Measurements from ENCODE around the gene CAPN13. TPM values are rescaled to one million over a fixed set of nuclear protein-coding genes. Genes with fewer than 3 reads are reported as not detected.

The CAPN13 gene
- total and polyA plus RNA-seq, 10 of the 15 experiments (the other 5 are each of a cell fraction or from before 2014, with no cell fraction given), result 0.03 to 0.10 (median 0.06) TPM; not detected in 7

DNA sequence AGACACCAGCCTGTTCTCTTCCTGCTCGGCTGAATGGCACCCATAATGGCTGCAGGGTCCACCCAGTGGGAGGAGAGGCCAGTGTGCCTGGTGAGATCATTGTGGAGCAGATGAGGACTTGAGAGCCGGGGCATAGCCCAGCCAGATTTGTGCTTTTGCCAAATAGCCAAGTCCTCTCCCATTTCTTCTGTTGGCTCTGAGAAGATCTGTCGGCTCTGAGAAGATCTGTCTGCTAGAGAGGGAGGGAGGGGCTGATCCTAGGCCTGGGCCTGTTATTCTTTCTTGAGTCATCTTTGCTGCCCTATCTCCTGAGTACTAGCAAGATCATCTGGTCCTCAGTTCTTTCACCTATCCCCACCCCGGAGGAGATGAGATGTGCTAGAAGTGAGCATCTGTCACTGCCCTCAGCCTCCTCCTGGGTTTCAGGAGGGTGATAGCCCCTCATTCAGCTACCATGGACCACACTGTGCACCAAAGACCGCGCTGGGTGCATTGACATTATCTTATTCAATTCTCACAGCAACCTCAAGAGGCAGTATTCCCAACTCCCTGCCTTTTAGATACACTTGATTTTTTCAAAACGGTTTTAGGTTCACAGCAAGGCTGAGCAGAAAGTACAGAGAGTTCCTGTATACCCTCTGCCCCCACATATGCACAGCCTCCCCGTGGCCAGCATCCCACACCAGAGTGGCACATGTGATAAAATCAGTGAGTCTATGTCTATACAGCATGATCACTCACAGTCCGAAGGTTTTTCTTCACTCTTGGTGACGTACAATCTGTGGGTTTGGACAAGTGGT, 98.6 kb downstream of the CAPN13 start:
- intact Hi-C loops (cut with micrococcal nuclease; ENCODE audit: unreplicated experiment) (loop anchor here (5.0 to 10.0 kb wide), 2 partner anchors 284 to 371 kb away; no protein-coding TSS in a partner anchor), in situ Hi-C loops (cut with MboI) (loop anchor here (5.0 kb wide), 3 partner anchors 261 to 541 kb away; partner anchors contain the start of gene LCLAT1)
- ChIA-PET SMC1A (ENCODE audit: uncharacterized antibody, unreplicated experiment) (interaction anchor here (0.6 to 13.9 kb wide), 11 partner anchors 15 to 624 kb away, joined by 3 to 379 read pairs (median 5); no protein-coding TSS in a partner anchor), CTCF (interaction anchor here (0.5 to 16.4 kb wide), 19 partner anchors 14 to 595 kb away, joined by 3 to 724 read pairs (median 6); no protein-coding TSS in a partner anchor), RAD21 (ENCODE audit: unreplicated experiment) (interaction anchor here (1.2 to 13.0 kb wide), 7 partner anchors 373 to 624 kb away, joined by 3 to 420 read pairs (median 13); partner anchors contain the start of gene YPEL5), POLR2A (interaction anchor here (0.6 kb wide), 1 partner anchor 340 kb away, joined by 3 read pairs; no protein-coding TSS in a partner anchor)
- TF ChIP-seq, protein P1, sequence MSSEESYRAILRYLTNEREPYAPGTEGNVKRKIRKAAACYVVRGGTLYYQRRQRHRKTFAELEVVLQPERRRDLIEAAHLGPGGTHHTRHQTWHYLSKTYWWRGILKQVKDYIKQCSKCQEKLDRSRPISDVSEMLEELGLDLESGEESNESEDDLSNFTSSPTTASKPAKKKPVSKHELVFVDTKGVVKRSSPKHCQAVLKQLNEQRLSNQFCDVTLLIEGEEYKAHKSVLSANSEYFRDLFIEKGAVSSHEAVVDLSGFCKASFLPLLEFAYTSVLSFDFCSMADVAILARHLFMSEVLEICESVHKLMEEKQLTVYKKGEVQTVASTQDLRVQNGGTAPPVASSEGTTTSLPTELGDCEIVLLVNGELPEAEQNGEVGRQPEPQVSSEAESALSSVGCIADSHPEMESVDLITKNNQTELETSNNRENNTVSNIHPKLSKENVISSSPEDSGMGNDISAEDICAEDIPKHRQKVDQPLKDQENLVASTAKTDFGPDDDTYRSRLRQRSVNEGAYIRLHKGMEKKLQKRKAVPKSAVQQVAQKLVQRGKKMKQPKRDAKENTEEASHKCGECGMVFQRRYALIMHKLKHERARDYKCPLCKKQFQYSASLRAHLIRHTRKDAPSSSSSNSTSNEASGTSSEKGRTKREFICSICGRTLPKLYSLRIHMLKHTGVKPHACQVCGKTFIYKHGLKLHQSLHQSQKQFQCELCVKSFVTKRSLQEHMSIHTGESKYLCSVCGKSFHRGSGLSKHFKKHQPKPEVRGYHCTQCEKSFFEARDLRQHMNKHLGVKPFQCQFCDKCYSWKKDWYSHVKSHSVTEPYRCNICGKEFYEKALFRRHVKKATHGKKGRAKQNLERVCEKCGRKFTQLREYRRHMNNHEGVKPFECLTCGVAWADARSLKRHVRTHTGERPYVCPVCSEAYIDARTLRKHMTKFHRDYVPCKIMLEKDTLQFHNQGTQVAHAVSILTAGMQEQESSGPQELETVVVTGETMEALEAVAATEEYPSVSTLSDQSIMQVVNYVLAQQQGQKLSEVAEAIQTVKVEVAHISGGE (CRISPR knock-in tag; IDR thresholded peaks at IDR 0.05), result no peak
- TF ChIP-seq, protein P2, sequence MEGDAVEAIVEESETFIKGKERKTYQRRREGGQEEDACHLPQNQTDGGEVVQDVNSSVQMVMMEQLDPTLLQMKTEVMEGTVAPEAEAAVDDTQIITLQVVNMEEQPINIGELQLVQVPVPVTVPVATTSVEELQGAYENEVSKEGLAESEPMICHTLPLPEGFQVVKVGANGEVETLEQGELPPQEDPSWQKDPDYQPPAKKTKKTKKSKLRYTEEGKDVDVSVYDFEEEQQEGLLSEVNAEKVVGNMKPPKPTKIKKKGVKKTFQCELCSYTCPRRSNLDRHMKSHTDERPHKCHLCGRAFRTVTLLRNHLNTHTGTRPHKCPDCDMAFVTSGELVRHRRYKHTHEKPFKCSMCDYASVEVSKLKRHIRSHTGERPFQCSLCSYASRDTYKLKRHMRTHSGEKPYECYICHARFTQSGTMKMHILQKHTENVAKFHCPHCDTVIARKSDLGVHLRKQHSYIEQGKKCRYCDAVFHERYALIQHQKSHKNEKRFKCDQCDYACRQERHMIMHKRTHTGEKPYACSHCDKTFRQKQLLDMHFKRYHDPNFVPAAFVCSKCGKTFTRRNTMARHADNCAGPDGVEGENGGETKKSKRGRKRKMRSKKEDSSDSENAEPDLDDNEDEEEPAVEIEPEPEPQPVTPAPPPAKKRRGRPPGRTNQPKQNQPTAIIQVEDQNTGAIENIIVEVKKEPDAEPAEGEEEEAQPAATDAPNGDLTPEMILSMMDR (IDR thresholded peaks at IDR 0.05 in 2 of 3, conservative IDR thresholded peaks at IDR 0.05 in 1 of 3; ENCODE audit: control insufficient read depth in 2 of 3, extremely low read depth in 1 of 3, insufficient read depth in 1 of 3, low read depth in 3 of 3, low read length in 3 of 3), result peak; percentile 27 to 36 (median 32); a peak in 4 of 6 replicates
- WGBS (ENCODE audit: insufficient coverage, insufficient replicate concordance, low lambda C conversion rate, missing lambda C conversion rate), result 44% methylated on average over 10 of the region's 10 CpGs
- H3K9ac ChIP-seq (ENCODE audit: control insufficient read depth, insufficient read depth, low read length), result no peak overlapping the region
- no peak overlapping the region for H2AFZ ChIP-seq (ENCODE audit: control insufficient read depth, low read depth, low read length)
- no TSS peak for BruUV-seq (replicated peaks)
- H3K4me2 ChIP-seq (ENCODE audit: control insufficient read depth, insufficient read depth), result no peak overlapping the region
- H3K9me3 ChIP-seq (replicated peaks; ENCODE audit: control insufficient read depth, insufficient read depth, low read length), result no peaks in the 10 kb centered on the region; the same call in 2 of the 3 replicates
- DNase-seq (ENCODE audit: low read depth, low spot score) (no peak), ATAC-seq (peak; percentile 29; the same call in 2 of the 3 replicates), FAIRE-seq (no peak)
- H4K20me1 ChIP-seq (ENCODE audit: control insufficient read depth, insufficient read depth), result no peaks in the 10 kb centered on the region
- no peaks in the 10 kb centered on the region for H3K36me3 ChIP-seq (ENCODE audit: control insufficient read depth in 2 of 2, insufficient read depth in 2 of 2, low read length in 1 of 2)
- 0 out of 2 replicates have a peak, but pooled peaks cover under 1% of the 10 kb centered on the region for H3K4me1 ChIP-seq (ENCODE audit: control insufficient read depth, insufficient read depth, low read length)
- no peaks in the 10 kb centered on the region for H3K79me2 ChIP-seq (ENCODE audit: control insufficient read depth, insufficient read depth, low read length)
- H3K4me3 ChIP-seq, result no peak overlapping the region
- no peaks in the 10 kb centered on the region for H3K27me3 ChIP-seq (replicated peaks in 1 of 2; ENCODE audit: control insufficient read depth in 2 of 2, insufficient read depth in 2 of 2, low read length in 1 of 2)
- H3K27ac ChIP-seq (ENCODE audit: control insufficient read depth, insufficient read depth), result no peak overlapping the region

Data from GM12878 (cell line).